HepG2 (cell line): Measurements from ENCODE around the gene RPL4. TPM values are rescaled to one million over a fixed set of nuclear protein-coding genes. Genes with fewer than 3 reads are reported as not detected.

Experiments
- ATF7-NPFF ChIP-seq: sonication (generic); formaldehyde crosslinking; IDR thresholded peaks from 2 replicates; pipeline ENCODE4 v1.8.1; 2023; ENCODE audit warnings: mild to moderate bottlenecking, low read depth, missing genetic modification reagents, moderate library complexity
- ELF1 ChIP-seq: sonication (generic); formaldehyde crosslinking; IDR thresholded peaks from 2 replicates; pipeline ENCODE4 v1.4.0; 2020; ENCODE audit warnings: missing genetic modification reagents
- PPARG ChIP-seq: conservative IDR thresholded peaks from 2 replicates; pipeline ENCODE4 v1.6.1; 2016; ENCODE audit warnings: missing biosample characterization, missing genetic modification reagents
- RCOR2 ChIP-seq: IDR thresholded peaks from 2 replicates; pipeline ENCODE4 v1.6.1; 2016; ENCODE audit warnings: missing biosample characterization, missing genetic modification reagents
- SOX13 ChIP-seq, 3 experiments: fragments of 450-650 bp in 1 of 3; sonication (generic) in 1 of 3; formaldehyde crosslinking in 1 of 3; IDR thresholded peaks in 2 of 3; conservative IDR thresholded peaks in 1 of 3; 2 replicates each; pipeline versions ENCODE4 v1.5.0 to v1.6.1; 2016 to 2020; ENCODE audit warnings: antibody characterized with exemption in 1 of 3, mild to moderate bottlenecking in 1 of 3, missing compliant biosample characterization in 1 of 3, missing genetic modification reagents in 1 of 3, moderate library complexity in 1 of 3
- SPEN ChIP-seq: sonication (generic); formaldehyde crosslinking; IDR thresholded peaks from 2 replicates; pipeline ENCODE4 v1.5.1; 2020; ENCODE audit warnings: low read depth, mild to moderate bottlenecking, missing genetic modification reagents
- TRIM24 ChIP-seq: sonication (generic); formaldehyde crosslinking; IDR thresholded peaks from 2 replicates; pipeline ENCODE4 v1.8.0; 2022; ENCODE audit warnings: mild to moderate bottlenecking, missing genetic modification reagents
- ZC3H4 ChIP-seq: sonication (generic); formaldehyde crosslinking; IDR thresholded peaks from 2 replicates; pipeline ENCODE4 v1.4.0; 2020; ENCODE audit warnings: missing genetic modification reagents, borderline replicate concordance
- ZNF292 ChIP-seq: sonication (generic); formaldehyde crosslinking; IDR thresholded peaks from 2 replicates; pipeline ENCODE4 v1.8.1; 2022; ENCODE audit warnings: mild to moderate bottlenecking, low read depth, missing genetic modification reagents, borderline replicate concordance
- ZNF644 ChIP-seq: IDR thresholded peaks from 2 replicates; pipeline ENCODE4 v1.6.1; 2016; ENCODE audit warnings: low read depth
- polyA plus RNA-seq, 8 experiments: library from polyadenylated mRNA; depleted of rRNA in 3 of 8; stranded (reverse) in 7 of 8; unstranded in 1 of 8; fragments of >200 nt; fragmentation: Illumina TruSeq in 4 of 8; extraction: Trizol in 4 of 8; gene quantifications; 2 replicates each; pipeline versions ENCODE4 v1.2.1 to v1.2.3, GENCODE V29; 2011 to 2016; ENCODE audit warnings: low read depth in 4 of 8, missing spikeins in 1 of 8, mixed read lengths in 1 of 8; ENCODE audit not compliant: insufficient read depth in 1 of 8
- total RNA-seq, 5 experiments: library from RNA; depleted of rRNA; stranded (reverse); fragments of >200 nt; fragmentation: Illumina TruSeq; extraction: Trizol; gene quantifications; 2 replicates each; pipeline ENCODE4 v1.2.3, GENCODE V29; 2016; ENCODE audit warnings: low read depth in 1 of 5
- TF ChIP-seq, protein P1 (sequence below): IDR thresholded peaks from 2 replicates; pipeline ENCODE4 v1.6.1; 2016
- TF ChIP-seq, protein P2 (sequence below): sonication (generic); formaldehyde crosslinking; IDR thresholded peaks from 2 replicates; pipeline ENCODE4 v1.4.0; 2020; ENCODE audit warnings: mild to moderate bottlenecking, missing genetic modification reagents
- TF ChIP-seq, protein P3 (sequence below): sonication (generic); formaldehyde crosslinking; IDR thresholded peaks from 2 replicates; pipeline ENCODE4 v1.5.0; 2020; ENCODE audit warnings: mild to moderate bottlenecking, missing genetic modification reagents, borderline replicate concordance
- TF ChIP-seq, protein P4 (sequence below): IDR thresholded peaks from 2 replicates; pipeline ENCODE4 v1.6.1; 2012; ENCODE audit warnings: low read depth, low read length, improper control_type of control experiment
- TF ChIP-seq, protein P5 (sequence below): sonication (generic); formaldehyde crosslinking; conservative IDR thresholded peaks from 2 replicates; pipeline ENCODE4 v1.4.0; 2020; ENCODE audit warnings: mild to moderate bottlenecking, missing genetic modification reagents, moderate library complexity
- TF ChIP-seq, protein P6 (sequence below): IDR thresholded peaks from 2 replicates; pipeline ENCODE4 v1.6.1; 2016; ENCODE audit warnings: missing compliant biosample characterization, missing genetic modification reagents, borderline replicate concordance

The RPL4 gene
- total and polyA plus RNA-seq, 2 of the 13 experiments (the other 11 are each of a cell fraction or from before 2014, with no cell fraction given) = 3,630 to 3,960 TPM

DNA sequence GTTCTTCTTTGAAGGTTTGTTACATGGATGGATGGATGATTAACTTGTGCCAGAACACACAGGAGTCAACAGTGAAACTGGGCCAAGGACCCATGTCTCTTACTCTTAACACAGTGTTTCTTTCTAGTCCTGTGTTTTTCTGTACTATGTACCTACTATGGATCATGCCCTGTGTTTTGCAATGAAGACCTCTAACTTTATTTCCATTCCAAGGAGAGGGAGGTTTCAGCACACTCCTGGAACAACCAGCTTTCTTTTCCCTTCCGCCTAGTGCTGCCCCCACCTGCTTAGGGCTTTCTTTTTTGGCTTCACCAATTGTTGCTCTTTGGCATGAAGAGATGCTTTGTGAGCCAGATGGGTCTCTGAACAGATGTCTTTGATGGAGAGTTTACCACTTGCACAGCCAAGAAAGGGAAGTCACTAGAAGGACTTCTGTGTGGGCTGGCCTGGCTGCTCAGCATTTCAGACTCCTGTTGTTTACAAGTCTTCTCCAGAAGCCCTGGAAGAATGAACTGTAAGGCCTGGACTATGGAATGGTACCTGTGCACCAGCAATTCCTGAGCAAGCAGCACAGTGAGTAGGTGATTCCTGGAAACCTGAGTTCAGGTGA, 51.6 kb downstream of the RPL4 start (continued):
- TF ChIP-seq SOX13 (IDR thresholded peaks at IDR 0.05) (no peak), SOX13 (CRISPR knock-in tag; conservative IDR thresholded peaks at IDR 0.05 in 1 of 2, IDR thresholded peaks at IDR 0.05 in 1 of 2) (peak in 1 of 2 experiments; percentile 50; a peak in 2 of 4 replicates), TRIM24 (CRISPR knock-in tag) (peak; percentile 51; the same call in 1 of the 2 replicates), ZNF292 (CRISPR knock-in tag) (peak; percentile 49; the same call in 1 of the 2 replicates), SPEN (CRISPR knock-in tag) (no peak), ZC3H4 (CRISPR knock-in tag) (no peak), PPARG (CRISPR knock-in tag) (peak; percentile 77), ATF7-NPFF (CRISPR knock-in tag) (no peak), RCOR2 (peak; percentile 37; the same call in 1 of the 2 replicates), ZNF644 (CRISPR knock-in tag) (peak; percentile 63; the same call in 1 of the 2 replicates), ELF1 (CRISPR knock-in tag) (0 out of 2 replicates have a peak, but pooled peaks have one; percentile 22)
- TF ChIP-seq, protein P1, sequence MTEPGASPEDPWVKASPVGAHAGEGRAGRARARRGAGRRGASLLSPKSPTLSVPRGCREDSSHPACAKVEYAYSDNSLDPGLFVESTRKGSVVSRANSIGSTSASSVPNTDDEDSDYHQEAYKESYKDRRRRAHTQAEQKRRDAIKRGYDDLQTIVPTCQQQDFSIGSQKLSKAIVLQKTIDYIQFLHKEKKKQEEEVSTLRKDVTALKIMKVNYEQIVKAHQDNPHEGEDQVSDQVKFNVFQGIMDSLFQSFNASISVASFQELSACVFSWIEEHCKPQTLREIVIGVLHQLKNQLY (CRISPR knock-in tag) = 0 out of 2 replicates have a peak, but pooled peaks have one; percentile 21
- TF ChIP-seq, protein P2, sequence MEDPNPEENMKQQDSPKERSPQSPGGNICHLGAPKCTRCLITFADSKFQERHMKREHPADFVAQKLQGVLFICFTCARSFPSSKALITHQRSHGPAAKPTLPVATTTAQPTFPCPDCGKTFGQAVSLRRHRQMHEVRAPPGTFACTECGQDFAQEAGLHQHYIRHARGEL (CRISPR knock-in tag) = no peak
- TF ChIP-seq, protein P3, sequence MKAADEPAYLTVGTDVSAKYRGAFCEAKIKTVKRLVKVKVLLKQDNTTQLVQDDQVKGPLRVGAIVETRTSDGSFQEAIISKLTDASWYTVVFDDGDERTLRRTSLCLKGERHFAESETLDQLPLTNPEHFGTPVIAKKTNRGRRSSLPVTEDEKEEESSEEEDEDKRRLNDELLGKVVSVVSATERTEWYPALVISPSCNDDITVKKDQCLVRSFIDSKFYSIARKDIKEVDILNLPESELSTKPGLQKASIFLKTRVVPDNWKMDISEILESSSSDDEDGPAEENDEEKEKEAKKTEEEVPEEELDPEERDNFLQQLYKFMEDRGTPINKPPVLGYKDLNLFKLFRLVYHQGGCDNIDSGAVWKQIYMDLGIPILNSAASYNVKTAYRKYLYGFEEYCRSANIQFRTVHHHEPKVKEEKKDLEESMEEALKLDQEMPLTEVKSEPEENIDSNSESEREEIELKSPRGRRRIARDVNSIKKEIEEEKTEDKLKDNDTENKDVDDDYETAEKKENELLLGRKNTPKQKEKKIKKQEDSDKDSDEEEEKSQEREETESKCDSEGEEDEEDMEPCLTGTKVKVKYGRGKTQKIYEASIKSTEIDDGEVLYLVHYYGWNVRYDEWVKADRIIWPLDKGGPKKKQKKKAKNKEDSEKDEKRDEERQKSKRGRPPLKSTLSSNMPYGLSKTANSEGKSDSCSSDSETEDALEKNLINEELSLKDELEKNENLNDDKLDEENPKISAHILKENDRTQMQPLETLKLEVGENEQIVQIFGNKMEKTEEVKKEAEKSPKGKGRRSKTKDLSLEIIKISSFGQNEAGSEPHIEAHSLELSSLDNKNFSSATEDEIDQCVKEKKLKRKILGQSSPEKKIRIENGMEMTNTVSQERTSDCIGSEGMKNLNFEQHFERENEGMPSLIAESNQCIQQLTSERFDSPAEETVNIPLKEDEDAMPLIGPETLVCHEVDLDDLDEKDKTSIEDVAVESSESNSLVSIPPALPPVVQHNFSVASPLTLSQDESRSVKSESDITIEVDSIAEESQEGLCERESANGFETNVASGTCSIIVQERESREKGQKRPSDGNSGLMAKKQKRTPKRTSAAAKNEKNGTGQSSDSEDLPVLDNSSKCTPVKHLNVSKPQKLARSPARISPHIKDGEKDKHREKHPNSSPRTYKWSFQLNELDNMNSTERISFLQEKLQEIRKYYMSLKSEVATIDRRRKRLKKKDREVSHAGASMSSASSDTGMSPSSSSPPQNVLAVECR = peak; percentile 23; the same call in 1 of the 2 replicates
- TF ChIP-seq, protein P4, sequence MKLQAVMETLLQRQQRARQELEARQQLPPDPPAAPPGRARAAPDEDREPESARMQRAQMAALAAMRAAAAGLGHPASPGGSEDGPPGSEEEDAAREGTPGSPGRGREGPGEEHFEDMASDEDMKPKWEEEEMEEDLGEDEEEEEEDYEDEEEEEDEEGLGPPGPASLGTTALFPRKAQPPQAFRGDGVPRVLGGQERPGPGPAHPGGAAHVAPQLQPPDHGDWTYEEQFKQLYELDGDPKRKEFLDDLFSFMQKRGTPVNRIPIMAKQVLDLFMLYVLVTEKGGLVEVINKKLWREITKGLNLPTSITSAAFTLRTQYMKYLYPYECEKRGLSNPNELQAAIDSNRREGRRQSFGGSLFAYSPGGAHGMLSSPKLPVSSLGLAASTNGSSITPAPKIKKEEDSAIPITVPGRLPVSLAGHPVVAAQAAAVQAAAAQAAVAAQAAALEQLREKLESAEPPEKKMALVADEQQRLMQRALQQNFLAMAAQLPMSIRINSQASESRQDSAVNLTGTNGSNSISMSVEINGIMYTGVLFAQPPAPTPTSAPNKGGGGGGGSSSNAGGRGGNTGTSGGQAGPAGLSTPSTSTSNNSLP = peak; percentile 42; the same call in 1 of the 2 replicates
- TF ChIP-seq, protein P5, sequence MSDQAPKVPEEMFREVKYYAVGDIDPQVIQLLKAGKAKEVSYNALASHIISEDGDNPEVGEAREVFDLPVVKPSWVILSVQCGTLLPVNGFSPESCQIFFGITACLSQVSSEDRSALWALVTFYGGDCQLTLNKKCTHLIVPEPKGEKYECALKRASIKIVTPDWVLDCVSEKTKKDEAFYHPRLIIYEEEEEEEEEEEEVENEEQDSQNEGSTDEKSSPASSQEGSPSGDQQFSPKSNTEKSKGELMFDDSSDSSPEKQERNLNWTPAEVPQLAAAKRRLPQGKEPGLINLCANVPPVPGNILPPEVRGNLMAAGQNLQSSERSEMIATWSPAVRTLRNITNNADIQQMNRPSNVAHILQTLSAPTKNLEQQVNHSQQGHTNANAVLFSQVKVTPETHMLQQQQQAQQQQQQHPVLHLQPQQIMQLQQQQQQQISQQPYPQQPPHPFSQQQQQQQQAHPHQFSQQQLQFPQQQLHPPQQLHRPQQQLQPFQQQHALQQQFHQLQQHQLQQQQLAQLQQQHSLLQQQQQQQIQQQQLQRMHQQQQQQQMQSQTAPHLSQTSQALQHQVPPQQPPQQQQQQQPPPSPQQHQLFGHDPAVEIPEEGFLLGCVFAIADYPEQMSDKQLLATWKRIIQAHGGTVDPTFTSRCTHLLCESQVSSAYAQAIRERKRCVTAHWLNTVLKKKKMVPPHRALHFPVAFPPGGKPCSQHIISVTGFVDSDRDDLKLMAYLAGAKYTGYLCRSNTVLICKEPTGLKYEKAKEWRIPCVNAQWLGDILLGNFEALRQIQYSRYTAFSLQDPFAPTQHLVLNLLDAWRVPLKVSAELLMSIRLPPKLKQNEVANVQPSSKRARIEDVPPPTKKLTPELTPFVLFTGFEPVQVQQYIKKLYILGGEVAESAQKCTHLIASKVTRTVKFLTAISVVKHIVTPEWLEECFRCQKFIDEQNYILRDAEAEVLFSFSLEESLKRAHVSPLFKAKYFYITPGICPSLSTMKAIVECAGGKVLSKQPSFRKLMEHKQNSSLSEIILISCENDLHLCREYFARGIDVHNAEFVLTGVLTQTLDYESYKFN (CRISPR knock-in tag) = peak; percentile 85
- TF ChIP-seq, protein P6, sequence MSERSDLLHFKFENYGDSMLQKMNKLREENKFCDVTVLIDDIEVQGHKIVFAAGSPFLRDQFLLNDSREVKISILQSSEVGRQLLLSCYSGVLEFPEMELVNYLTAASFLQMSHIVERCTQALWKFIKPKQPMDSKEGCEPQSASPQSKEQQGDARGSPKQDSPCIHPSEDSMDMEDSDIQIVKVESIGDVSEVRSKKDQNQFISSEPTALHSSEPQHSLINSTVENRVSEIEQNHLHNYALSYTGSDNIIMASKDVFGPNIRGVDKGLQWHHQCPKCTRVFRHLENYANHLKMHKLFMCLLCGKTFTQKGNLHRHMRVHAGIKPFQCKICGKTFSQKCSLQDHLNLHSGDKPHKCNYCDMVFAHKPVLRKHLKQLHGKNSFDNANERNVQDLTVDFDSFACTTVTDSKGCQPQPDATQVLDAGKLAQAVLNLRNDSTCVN (CRISPR knock-in tag) = no peak
